Daoy (cell line): Measurements from ENCODE around the gene FANCD2OS. TPM values are rescaled to one million over a fixed set of nuclear protein-coding genes. Genes with fewer than 3 reads are reported as not detected.
"Not testable (repeated sequence)": the region's sequence is repeated elsewhere in the genome, so short reads cannot be mapped to it uniquely, and the experiment has no call there.

Source experiments
- DNase-seq: peaks from one replicate; pipeline ENCODE4 v3.0.0-alpha.2; 2015; ENCODE audit warnings: low read depth
- total RNA-seq: library from RNA; depleted of rRNA; stranded (reverse); fragments of >200 nt; shearing (Covaris generic); gene quantifications from 2 replicates; pipeline ENCODE4 v1.2.3, GENCODE V29; 2014; rRNA removed

Gene FANCD2OS
- not detected in 2 replicates for total RNA-seq

DNA sequence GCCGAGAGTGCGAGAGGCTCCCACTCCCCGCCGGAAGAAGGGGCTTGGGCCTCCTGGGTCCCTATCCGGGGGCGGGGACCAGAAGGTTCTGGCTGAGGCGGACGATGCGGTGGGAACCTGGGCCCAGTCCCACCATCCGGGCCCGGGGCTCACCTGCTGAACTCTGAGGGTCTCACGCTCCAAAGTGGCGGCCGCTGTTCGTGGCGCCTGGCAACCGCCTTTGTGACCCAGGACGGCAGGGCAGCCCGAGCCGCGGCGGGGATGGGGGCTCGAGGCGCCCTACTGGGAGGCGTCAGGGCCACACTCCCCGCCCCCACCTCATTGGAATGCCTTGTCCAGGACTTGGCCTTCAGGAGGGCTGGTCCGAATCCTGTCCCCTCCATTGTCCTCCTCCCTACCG is at the start of gene FANCD2OS:
Gene FANCD2OS (minus strand): TSS at position 165 of the 400 bp plus-strand sequence. CDS start 3,481 bp downstream, outside the sequence.
- DNase-seq, result no peak

GRCh38 chr3:10157031-10157430 is 49.0 kb upstream of the FANCD2OS start:
- no peak for DNase-seq

DNA sequence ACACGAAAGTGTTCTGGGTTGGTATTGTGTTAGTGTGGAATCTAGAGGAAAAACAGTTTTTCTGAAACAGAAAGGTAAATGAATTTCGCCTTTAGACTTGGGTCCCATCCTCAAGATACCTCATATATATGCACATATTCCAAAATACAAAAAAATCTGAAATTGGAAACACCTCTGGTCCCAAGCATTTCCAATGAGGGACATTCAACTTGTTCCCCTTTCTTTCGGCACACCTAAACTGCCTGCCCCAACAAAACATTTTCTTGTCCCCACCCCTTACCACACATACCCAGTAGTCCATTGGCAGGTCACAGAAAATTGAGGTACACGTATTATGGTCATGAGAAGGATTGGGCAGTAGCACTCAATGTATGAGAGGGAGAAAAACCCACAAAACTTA is 47.6 kb upstream of the FANCD2OS start:
- DNase-seq, result no peak

- no peak for DNase-seq
Measured at GRCh38 chr3:10155123-10155472, 47.0 kb upstream of the FANCD2OS start.

- no peak for DNase-seq
Measured at GRCh38 chr3:10154335-10155122, 46.5 kb upstream of the FANCD2OS start.

DNA sequence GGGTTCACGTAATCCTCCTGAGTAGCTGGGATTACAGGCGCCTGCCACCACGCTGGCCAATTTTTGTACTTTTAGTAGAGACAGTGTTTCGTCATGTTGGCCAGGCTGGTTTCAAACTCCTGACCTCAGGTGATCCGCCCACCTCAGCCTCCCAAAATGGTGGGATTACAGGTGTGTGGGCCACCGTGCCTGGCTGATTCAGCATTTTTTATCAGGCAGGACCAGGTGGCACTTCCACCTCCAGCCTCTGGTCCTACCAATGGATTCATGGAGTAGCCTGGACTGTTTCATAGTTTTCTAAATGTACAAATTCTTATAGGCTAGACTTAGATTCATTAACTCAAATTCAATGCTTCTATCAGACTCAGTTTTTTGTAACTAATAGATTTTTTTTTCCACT is 42.9 kb upstream of the FANCD2OS start:
- no peak for DNase-seq

DNA sequence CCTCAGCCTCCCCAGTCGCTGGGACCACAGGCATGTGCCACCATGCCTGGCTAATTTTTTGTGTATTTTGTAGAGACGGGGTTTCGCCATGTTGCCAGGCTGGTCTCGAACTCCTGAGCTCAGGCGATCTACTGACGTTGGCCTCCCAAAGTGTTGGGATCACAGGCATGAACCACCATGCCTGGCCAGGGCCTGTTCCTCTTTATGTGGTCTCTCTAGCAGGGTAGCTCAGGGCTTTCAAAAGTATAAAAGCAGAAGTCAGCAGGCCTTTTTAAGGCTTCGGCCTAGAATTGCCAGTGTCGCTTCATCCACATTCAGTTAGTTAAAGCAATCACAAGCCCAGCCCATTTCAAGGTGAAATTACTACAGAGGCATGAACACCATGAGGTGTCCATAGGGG is 41.2 kb upstream of the FANCD2OS start:
- DNase-seq, result no peak

GRCh38 chr3:10145685-10146084 is 37.6 kb upstream of the FANCD2OS start:
- no peak for DNase-seq

DNA sequence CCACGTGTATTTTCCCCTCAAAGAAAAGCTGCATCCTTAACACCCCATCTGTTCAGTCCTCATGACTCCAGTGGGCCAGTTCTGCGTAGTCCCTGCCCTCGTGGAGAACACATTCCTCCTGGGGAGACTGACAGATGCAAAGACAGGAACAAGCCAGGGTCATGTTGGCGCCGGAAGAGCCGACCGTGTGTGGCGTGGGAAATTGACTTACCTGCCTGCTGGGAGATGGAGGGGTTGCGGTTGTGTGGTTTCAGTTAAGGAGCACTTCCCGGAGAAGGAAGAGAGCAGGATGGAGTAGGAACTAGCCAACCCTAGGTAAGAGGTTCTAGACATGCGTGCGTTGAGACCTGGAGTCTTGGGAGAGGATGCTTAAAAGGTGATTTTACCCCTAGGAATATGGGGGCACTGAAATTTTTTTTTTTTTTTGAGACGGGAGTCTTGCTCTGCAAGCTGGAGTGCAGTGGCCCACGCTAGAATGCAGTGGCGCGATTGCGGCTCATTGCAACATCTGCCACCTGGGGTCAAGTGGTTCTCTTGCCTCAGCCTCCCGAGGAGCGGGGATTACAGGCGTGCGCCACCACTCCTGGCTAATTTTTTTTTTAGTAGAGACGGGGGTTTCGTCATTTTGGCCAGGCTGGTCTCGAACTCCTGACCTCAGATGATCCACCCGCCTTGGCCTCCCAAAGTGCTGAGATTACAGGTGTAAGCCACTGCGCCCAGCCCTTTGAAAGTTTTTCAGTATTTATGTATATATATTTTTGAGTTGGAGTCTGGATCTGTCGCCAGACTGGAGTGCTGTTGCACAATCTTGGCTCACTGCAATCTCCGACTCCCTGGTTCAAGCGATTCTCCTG is 34.9 kb upstream of the FANCD2OS start:
- no peak for DNase-seq

- peak; percentile 5 for DNase-seq
Measured at GRCh38 chr3:10140996-10141546, 33.0 kb upstream of the FANCD2OS start.

GRCh38 chr3:10137178-10137577 is 29.1 kb upstream of the FANCD2OS start:
- no peak for DNase-seq

- DNase-seq, result no peak
Measured at GRCh38 chr3:10136426-10137005, 28.5 kb upstream of the FANCD2OS start.

GRCh38 chr3:10135872-10136271 is 27.8 kb upstream of the FANCD2OS start:
- DNase-seq, result not testable (repeated sequence)

GRCh38 chr3:10122724-10123123 is 14.7 kb upstream of the FANCD2OS start:
- DNase-seq, result no peak

- DNase-seq, result no peak
Measured at GRCh38 chr3:10121064-10121463, 13.0 kb upstream of the FANCD2OS start.

- DNase-seq, result no peak
Measured at GRCh38 chr3:10119376-10119775, 11.3 kb upstream of the FANCD2OS start.

DNA sequence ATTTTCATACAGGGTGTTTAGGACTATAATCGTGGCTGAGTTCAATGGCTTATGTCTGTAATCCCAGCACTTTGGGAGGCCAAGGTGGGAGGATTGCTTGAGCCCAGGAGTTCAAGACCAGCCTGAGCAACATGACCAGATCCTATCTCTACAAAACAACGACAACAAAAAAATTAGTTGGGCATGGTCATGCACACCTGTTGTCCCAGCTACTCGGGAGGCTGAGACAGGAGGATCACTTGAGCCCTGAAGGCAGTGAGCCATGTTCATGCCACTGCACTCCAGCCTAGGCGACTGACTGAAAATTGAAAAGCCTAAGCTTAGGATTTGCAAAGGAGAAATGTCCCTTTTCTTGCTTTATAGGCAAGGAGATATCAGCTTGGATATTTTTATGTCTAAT is 8.9 kb upstream of the FANCD2OS start:
- DNase-seq, result no peak

GRCh38 chr3:10116138-10116460 is 8.0 kb upstream of the FANCD2OS start:
- peak; percentile 55 for DNase-seq

DNA sequence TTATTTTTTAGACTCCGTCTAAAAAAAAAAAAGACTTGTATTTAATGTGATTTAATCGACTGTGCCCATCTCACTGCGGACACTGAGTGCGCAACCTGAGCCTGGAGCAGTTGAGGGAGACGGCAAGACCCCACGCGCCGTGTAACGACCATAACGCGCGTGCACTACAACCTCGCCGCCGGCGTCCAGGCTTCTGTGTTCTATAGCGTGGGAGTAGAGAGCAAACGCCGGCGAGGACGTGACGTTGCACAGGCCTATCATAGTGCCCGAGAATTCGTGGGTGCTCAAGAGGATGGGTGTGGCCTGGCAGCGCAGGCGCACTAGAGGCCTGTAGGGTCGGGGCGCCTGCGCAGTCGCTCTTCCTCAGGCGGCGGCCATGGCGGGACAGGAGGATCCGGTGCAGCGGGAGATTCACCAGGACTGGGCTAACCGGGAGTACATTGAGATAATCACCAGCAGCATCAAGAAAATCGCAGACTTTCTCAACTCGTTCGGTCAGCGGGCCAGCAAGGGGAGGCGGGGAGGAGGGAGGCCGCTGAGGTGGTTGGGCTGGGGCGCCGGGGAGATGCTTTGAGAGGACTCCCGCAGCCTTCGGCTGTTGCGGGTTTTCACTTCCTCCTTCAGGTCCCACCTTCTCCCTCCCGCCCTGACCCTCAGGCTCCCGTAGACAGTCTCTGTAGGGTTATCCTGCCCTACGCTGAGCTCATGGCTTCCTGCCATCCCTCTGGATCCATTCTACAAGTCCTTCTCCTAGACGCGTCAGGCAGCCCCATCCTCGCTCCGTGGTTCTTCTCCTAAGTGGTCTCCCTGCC is 7.5 kb upstream of the FANCD2OS start, which contains the start of gene BRK1:
Gene BRK1 (plus strand): TSS at position 350 of the 812 bp plus-strand sequence. CDS start 27 bp downstream, at position 377.
- DNase-seq, result peak; percentile 96

DNA sequence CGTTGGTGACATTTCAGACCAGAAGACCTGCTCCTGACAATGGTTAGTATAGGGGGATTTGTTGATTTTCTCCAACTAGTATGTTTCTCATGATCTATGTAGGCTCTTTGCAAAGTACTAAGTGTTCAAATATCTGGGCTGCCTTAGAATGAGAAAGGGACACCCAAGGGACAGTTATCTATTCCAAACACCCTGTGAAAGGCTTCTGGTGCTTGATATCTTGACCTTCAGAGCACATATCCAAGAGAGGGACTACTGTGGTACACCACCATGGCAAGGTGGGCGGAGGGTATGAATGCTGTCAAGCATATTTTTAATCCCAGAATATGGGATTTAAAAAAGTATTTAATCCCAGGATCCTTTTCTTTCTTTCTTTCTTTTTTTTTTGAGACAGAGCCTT is 1.1 kb downstream of the FANCD2OS start:
- DNase-seq, result no peak

GRCh38 chr3:10099041-10099440 is 9.0 kb downstream of the FANCD2OS start:
- no peak for DNase-seq
